ENCODE data around the gene CAMK1G. TPM values are rescaled to one million over a fixed set of nuclear protein-coding genes. Genes with fewer than 3 reads are reported as not detected.
A peak's percentile ranks its signal among the peaks of the same experiment; 100 is the strongest.

Gene CAMK1G
- total and polyA plus RNA-seq, 7 donors: 0.04 to 1.4 (median 0.46) TPM; not detected in 3

DNA sequence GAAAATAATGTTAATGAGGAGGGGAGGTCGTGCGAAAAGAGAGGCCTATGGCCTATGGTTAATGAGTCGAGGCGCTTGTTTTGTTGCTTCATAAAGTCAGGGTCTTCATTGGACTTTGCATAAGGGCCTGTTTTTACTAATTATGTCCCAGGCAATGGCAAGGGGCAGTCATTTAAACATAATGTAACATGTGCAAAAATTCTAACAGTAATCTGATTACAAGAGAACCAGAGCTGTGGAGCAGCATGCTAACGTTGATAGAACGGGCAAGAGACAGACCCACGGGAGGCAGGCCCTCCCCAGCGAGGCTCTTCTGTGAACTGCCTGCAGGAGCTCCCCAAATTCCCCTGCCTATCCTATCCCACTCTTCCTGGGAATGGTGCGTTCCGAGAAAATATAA lies 22.6 kb upstream of the CAMK1G start:
- Histone ChIP-seq H3K4me1 (no peaks in the 10 kb centered on the region), H3K4me3 (no peak overlapping the region), H3K27me3 (ENCODE audit: insufficient read depth in 3 of 3, low read length in 2 of 3) (peaks cover 0 to 7% (median 0%) of the 10 kb centered on the region in 3 donors), H3K36me3 (ENCODE audit: insufficient read depth in 1 of 2, low read depth in 1 of 2) (no peaks in the 10 kb centered on the region), H3K9me3 (no peaks in the 10 kb centered on the region), H3K27ac (no peak overlapping the region)
- TF ChIP-seq, protein P1, sequence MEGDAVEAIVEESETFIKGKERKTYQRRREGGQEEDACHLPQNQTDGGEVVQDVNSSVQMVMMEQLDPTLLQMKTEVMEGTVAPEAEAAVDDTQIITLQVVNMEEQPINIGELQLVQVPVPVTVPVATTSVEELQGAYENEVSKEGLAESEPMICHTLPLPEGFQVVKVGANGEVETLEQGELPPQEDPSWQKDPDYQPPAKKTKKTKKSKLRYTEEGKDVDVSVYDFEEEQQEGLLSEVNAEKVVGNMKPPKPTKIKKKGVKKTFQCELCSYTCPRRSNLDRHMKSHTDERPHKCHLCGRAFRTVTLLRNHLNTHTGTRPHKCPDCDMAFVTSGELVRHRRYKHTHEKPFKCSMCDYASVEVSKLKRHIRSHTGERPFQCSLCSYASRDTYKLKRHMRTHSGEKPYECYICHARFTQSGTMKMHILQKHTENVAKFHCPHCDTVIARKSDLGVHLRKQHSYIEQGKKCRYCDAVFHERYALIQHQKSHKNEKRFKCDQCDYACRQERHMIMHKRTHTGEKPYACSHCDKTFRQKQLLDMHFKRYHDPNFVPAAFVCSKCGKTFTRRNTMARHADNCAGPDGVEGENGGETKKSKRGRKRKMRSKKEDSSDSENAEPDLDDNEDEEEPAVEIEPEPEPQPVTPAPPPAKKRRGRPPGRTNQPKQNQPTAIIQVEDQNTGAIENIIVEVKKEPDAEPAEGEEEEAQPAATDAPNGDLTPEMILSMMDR (IDR thresholded peaks at IDR 0.05): no peak
- 87 to 89% (median 88%) methylated on average over 10 of the region's 10 CpGs for WGBS, 3 donors
- intact Hi-C loops (cut with DNase I): no loop called here
- DNase-seq: no peak
- no peak for ATAC-seq

GRCh38 chr1:209561532-209561931 lies 22.0 kb upstream of the CAMK1G start:
- no peak for DNase-seq
- peaks cover 0 to 7% (median 0%) of the 10 kb centered on the region in 3 donors for H3K27me3 ChIP-seq (ENCODE audit: insufficient read depth in 3 of 3, low read length in 2 of 3)
- WGBS, 3 donors: 68 to 73% (median 71%) methylated on average over 6 of the region's 6 CpGs
- H3K4me3 ChIP-seq: no peak overlapping the region
- H3K36me3 ChIP-seq (ENCODE audit: insufficient read depth in 1 of 2, low read depth in 1 of 2): no peaks in the 10 kb centered on the region
- TF ChIP-seq, protein P1 (IDR thresholded peaks at IDR 0.05): no peak
- H3K4me1 ChIP-seq: no peaks in the 10 kb centered on the region
- no peak for ATAC-seq
- no peaks in the 10 kb centered on the region for H3K9me3 ChIP-seq
- H3K27ac ChIP-seq: no peak overlapping the region
- intact Hi-C loops (cut with DNase I): no loop called here

DNA sequence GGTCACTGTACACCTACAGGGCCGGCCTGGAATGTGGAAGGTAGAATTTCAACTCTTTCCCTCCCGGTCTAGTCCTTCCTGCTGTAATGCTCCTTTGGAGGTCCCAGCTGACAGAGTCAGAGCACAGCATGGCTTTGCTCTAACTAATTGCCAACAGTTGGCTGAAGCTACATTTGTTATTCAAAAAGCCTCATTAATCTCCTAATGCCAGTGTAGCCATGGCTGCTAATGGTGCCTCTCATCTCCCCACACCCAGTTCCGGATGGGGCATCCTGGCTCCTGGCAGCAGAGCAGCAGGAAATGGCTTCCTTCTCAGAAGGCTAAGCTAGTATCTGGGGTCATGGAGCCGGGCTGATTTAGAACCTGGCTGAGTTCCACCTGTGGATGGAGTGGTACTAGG lies 18.7 kb upstream of the CAMK1G start:
- no peaks in the 10 kb centered on the region for H3K9me3 ChIP-seq
- TF ChIP-seq, protein P1 (IDR thresholded peaks at IDR 0.05): no peak
- H3K27me3 ChIP-seq (ENCODE audit: insufficient read depth in 3 of 3, low read length in 2 of 3): peaks cover 0 to 7% (median 0%) of the 10 kb centered on the region in 3 donors
- no peak overlapping the region for H3K4me3 ChIP-seq
- no peak overlapping the region for H3K27ac ChIP-seq
- no peaks in the 10 kb centered on the region for H3K36me3 ChIP-seq (ENCODE audit: insufficient read depth in 1 of 2, low read depth in 1 of 2)
- ATAC-seq: no peak
- no peak for DNase-seq
- intact Hi-C loops (cut with DNase I): no loop called here
- H3K4me1 ChIP-seq: no peaks in the 10 kb centered on the region
- WGBS, 3 donors: 51 to 59% (median 55%) methylated on average over 4 of the region's 4 CpGs

DNA sequence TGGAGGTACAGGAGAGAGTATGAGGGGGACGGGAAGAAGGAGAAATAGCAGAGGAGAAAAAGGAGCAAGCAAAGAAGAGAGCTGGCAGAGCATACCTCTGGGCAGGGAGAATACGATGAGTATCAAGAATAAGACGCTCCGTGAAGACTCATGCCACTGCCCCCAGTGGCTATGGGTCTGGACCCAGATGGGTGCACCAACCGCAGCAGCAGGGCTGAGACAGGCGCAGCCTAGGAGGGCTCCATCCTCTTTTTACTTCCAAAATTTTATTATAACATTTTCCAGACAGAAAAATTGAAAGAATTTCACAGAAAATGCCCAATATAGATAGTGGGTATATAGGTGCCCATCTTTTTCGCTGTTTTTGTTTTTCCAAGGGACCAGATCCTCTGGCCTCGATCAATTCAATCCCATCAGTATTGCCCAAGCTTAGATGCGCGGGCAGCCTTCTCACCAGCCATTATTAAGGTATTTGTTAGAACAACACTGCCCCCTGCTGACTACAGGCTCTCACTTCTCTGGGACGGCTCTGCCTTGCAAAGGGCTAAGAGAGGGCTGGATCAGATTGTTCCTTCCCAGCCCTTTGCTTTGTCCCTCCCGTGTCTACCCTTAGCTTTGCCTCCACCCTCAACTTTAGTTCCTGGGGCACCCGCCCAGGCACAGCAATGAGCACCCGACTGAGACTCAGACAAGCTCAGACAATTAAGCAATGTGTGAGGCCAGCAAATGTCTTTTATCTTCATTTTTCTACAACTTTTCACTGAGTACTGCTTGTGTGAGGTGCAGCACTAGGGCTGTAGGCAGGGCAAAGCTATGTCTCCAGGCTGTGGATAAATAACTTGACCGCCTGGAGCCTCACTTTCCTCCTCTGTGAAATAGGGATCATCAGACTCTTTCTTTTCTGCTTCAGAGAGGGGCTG lies 17.5 kb upstream of the CAMK1G start:
- TF ChIP-seq, protein P1 (IDR thresholded peaks at IDR 0.05): peak; percentile 64
- H3K4me1 ChIP-seq: no peaks in the 10 kb centered on the region
- no peak overlapping the region for H3K27ac ChIP-seq
- H3K4me3 ChIP-seq: no peak overlapping the region
- peaks cover 0 to 7% (median 0%) of the 10 kb centered on the region in 3 donors for H3K27me3 ChIP-seq (ENCODE audit: insufficient read depth in 3 of 3, low read length in 2 of 3)
- intact Hi-C loops (cut with DNase I): loop anchor here in 1 of 2 donors (2.0 kb wide), 1 partner anchor 363 kb away; no protein-coding TSS in a partner anchor
- WGBS, 3 donors: 36 to 39% (median 38%) methylated on average over 15 of the region's 15 CpGs
- H3K36me3 ChIP-seq (ENCODE audit: insufficient read depth in 1 of 2, low read depth in 1 of 2): no peaks in the 10 kb centered on the region
- H3K9me3 ChIP-seq: no peaks in the 10 kb centered on the region
- peak; percentile 57 to 87 (median 82) for ATAC-seq
- peak; percentile 70 to 73 for DNase-seq

Data from psoas muscle (tissue), 8 donors.